ENCODE results near the gene THSD4.

The THSD4 gene

GRCh38 chr15:71646767-71647486 is 531.7 kb downstream of the THSD4 start:
- no peaks in the 10 kb centered on the region for H3K9me3 ChIP-seq (ENCODE audit: control insufficient read depth in 1 of 2, low read length in 2 of 2)
- H3K27ac ChIP-seq (ENCODE audit: low read length) = no peak overlapping the region
- H3K36me3 ChIP-seq (ENCODE audit: control insufficient read depth in 1 of 2, insufficient read depth in 2 of 2, low read length in 2 of 2) = no peaks in the 10 kb centered on the region
- H3K4me3 ChIP-seq (ENCODE audit: low read depth in 1 of 2, low read length in 2 of 2) = no peak overlapping the region
- no peaks in the 10 kb centered on the region for H3K27me3 ChIP-seq (ENCODE audit: low read depth, low read length)
- H3K4me1 ChIP-seq (ENCODE audit: control insufficient read depth in 1 of 2, insufficient read depth in 2 of 2, low read length in 2 of 2) = no peaks in the 10 kb centered on the region

- H3K27ac ChIP-seq (ENCODE audit: low read length) = no peak overlapping the region
- no peaks in the 10 kb centered on the region for H3K36me3 ChIP-seq (ENCODE audit: control insufficient read depth in 1 of 2, insufficient read depth in 2 of 2, low read length in 2 of 2)
- no peak overlapping the region for H3K4me3 ChIP-seq (ENCODE audit: low read depth in 1 of 2, low read length in 2 of 2)
- no peaks in the 10 kb centered on the region for H3K4me1 ChIP-seq (ENCODE audit: control insufficient read depth in 1 of 2, insufficient read depth in 2 of 2, low read length in 2 of 2)
- no peaks in the 10 kb centered on the region for H3K27me3 ChIP-seq (ENCODE audit: low read depth, low read length)
- H3K9me3 ChIP-seq (ENCODE audit: control insufficient read depth in 1 of 2, low read length in 2 of 2) = no peaks in the 10 kb centered on the region
Observed at GRCh38 chr15:71647487-71647808, 532.2 kb downstream of the THSD4 start.

GRCh38 chr15:71648095-71648494 is 532.8 kb downstream of the THSD4 start:
- no peaks in the 10 kb centered on the region for H3K9me3 ChIP-seq (ENCODE audit: control insufficient read depth in 1 of 2, low read length in 2 of 2)
- H3K4me1 ChIP-seq (ENCODE audit: control insufficient read depth in 1 of 2, insufficient read depth in 2 of 2, low read length in 2 of 2) = no peaks in the 10 kb centered on the region
- H3K4me3 ChIP-seq (ENCODE audit: low read depth in 1 of 2, low read length in 2 of 2) = no peak overlapping the region
- no peaks in the 10 kb centered on the region for H3K36me3 ChIP-seq (ENCODE audit: control insufficient read depth in 1 of 2, insufficient read depth in 2 of 2, low read length in 2 of 2)
- H3K27me3 ChIP-seq (ENCODE audit: low read depth, low read length) = no peaks in the 10 kb centered on the region
- no peak overlapping the region for H3K27ac ChIP-seq (ENCODE audit: low read length)

- H3K4me3 ChIP-seq (ENCODE audit: low read depth in 1 of 2, low read length in 2 of 2) = no peak overlapping the region
- no peaks in the 10 kb centered on the region for H3K27me3 ChIP-seq (ENCODE audit: low read depth, low read length)
- no peaks in the 10 kb centered on the region for H3K36me3 ChIP-seq (ENCODE audit: control insufficient read depth in 1 of 2, insufficient read depth in 2 of 2, low read length in 2 of 2)
- H3K27ac ChIP-seq (ENCODE audit: low read length) = no peak overlapping the region
- no peaks in the 10 kb centered on the region for H3K9me3 ChIP-seq (ENCODE audit: control insufficient read depth in 1 of 2, low read length in 2 of 2)
- no peaks in the 10 kb centered on the region for H3K4me1 ChIP-seq (ENCODE audit: control insufficient read depth in 1 of 2, insufficient read depth in 2 of 2, low read length in 2 of 2)
Observed at GRCh38 chr15:71649894-71650293, 534.6 kb downstream of the THSD4 start.

- no peaks in the 10 kb centered on the region for H3K27me3 ChIP-seq (ENCODE audit: low read depth, low read length)
- no peaks in the 10 kb centered on the region for H3K36me3 ChIP-seq (ENCODE audit: control insufficient read depth in 1 of 2, insufficient read depth in 2 of 2, low read length in 2 of 2)
- no peak overlapping the region for H3K4me3 ChIP-seq (ENCODE audit: low read depth in 1 of 2, low read length in 2 of 2)
- H3K4me1 ChIP-seq (ENCODE audit: control insufficient read depth in 1 of 2, insufficient read depth in 2 of 2, low read length in 2 of 2) = no peaks in the 10 kb centered on the region
- no peaks in the 10 kb centered on the region for H3K9me3 ChIP-seq (ENCODE audit: control insufficient read depth in 1 of 2, low read length in 2 of 2)
- no peak overlapping the region for H3K27ac ChIP-seq (ENCODE audit: low read length)
Observed at GRCh38 chr15:71650603-71651002, 535.3 kb downstream of the THSD4 start.

- H3K4me3 ChIP-seq (ENCODE audit: low read depth in 1 of 2, low read length in 2 of 2) = no peak overlapping the region
- no peaks in the 10 kb centered on the region for H3K36me3 ChIP-seq (ENCODE audit: control insufficient read depth in 1 of 2, insufficient read depth in 2 of 2, low read length in 2 of 2)
- no peak overlapping the region for H3K27ac ChIP-seq (ENCODE audit: low read length)
- H3K27me3 ChIP-seq (ENCODE audit: low read depth, low read length) = no peaks in the 10 kb centered on the region
- no peaks in the 10 kb centered on the region for H3K9me3 ChIP-seq (ENCODE audit: control insufficient read depth in 1 of 2, low read length in 2 of 2)
- H3K4me1 ChIP-seq (ENCODE audit: control insufficient read depth in 1 of 2, insufficient read depth in 2 of 2, low read length in 2 of 2) = no peaks in the 10 kb centered on the region
Observed at GRCh38 chr15:71651750-71652186, 536.5 kb downstream of the THSD4 start.

GRCh38 chr15:71654042-71654719 is 538.9 kb downstream of the THSD4 start:
- H3K36me3 ChIP-seq (ENCODE audit: control insufficient read depth in 1 of 2, insufficient read depth in 2 of 2, low read length in 2 of 2) = no peaks in the 10 kb centered on the region
- H3K27ac ChIP-seq (ENCODE audit: low read length) = no peak overlapping the region
- no peaks in the 10 kb centered on the region for H3K4me1 ChIP-seq (ENCODE audit: control insufficient read depth in 1 of 2, insufficient read depth in 2 of 2, low read length in 2 of 2)
- no peaks in the 10 kb centered on the region for H3K27me3 ChIP-seq (ENCODE audit: low read depth, low read length)
- H3K9me3 ChIP-seq (ENCODE audit: control insufficient read depth in 1 of 2, low read length in 2 of 2) = no peaks in the 10 kb centered on the region
- no peak overlapping the region for H3K4me3 ChIP-seq (ENCODE audit: low read depth in 1 of 2, low read length in 2 of 2)

- Histone ChIP-seq H3K27ac (ENCODE audit: low read length) (no peak overlapping the region), H3K4me1 (ENCODE audit: control insufficient read depth in 1 of 2, insufficient read depth in 2 of 2, low read length in 2 of 2) (no peaks in the 10 kb centered on the region), H3K36me3 (ENCODE audit: control insufficient read depth in 1 of 2, insufficient read depth in 2 of 2, low read length in 2 of 2) (no peaks in the 10 kb centered on the region)
Observed at GRCh38 chr15:71654720-71655174, 539.5 kb downstream of the THSD4 start.

GRCh38 chr15:71656425-71656824 is 541.2 kb downstream of the THSD4 start:
- no peaks in the 10 kb centered on the region for H3K27me3 ChIP-seq (ENCODE audit: low read depth, low read length)
- no peak overlapping the region for H3K27ac ChIP-seq (ENCODE audit: low read length)
- H3K4me3 ChIP-seq (ENCODE audit: low read depth in 1 of 2, low read length in 2 of 2) = no peak overlapping the region
- H3K4me1 ChIP-seq (ENCODE audit: control insufficient read depth in 1 of 2, insufficient read depth in 2 of 2, low read length in 2 of 2) = no peaks in the 10 kb centered on the region
- no peaks in the 10 kb centered on the region for H3K36me3 ChIP-seq (ENCODE audit: control insufficient read depth in 1 of 2, insufficient read depth in 2 of 2, low read length in 2 of 2)
- H3K9me3 ChIP-seq (ENCODE audit: control insufficient read depth in 1 of 2, low read length in 2 of 2) = no peaks in the 10 kb centered on the region

More at GRCh38 chr15:71654720-71655174, 539.5 kb downstream of the THSD4 start:
- H3K27me3 ChIP-seq (ENCODE audit: low read depth, low read length) = no peaks in the 10 kb centered on the region
- H3K9me3 ChIP-seq (ENCODE audit: control insufficient read depth in 1 of 2, low read length in 2 of 2) = no peaks in the 10 kb centered on the region
- no peak overlapping the region for H3K4me3 ChIP-seq (ENCODE audit: low read depth in 1 of 2, low read length in 2 of 2)

- Histone ChIP-seq H3K27ac (ENCODE audit: low read length) (no peak overlapping the region), H3K9me3 (ENCODE audit: control insufficient read depth in 1 of 2, low read length in 2 of 2) (no peaks in the 10 kb centered on the region), H3K4me3 (ENCODE audit: low read depth in 1 of 2, low read length in 2 of 2) (no peak overlapping the region), H3K36me3 (ENCODE audit: control insufficient read depth in 1 of 2, insufficient read depth in 2 of 2, low read length in 2 of 2) (no peaks in the 10 kb centered on the region), H3K4me1 (ENCODE audit: control insufficient read depth in 1 of 2, insufficient read depth in 2 of 2, low read length in 2 of 2) (no peaks in the 10 kb centered on the region), H3K27me3 (ENCODE audit: low read depth, low read length) (no peaks in the 10 kb centered on the region)
Observed at GRCh38 chr15:71657141-71657540, 541.9 kb downstream of the THSD4 start.

GRCh38 chr15:71658036-71658435 is 542.8 kb downstream of the THSD4 start:
- Histone ChIP-seq H3K27me3 (ENCODE audit: low read depth, low read length) (no peaks in the 10 kb centered on the region), H3K9me3 (ENCODE audit: control insufficient read depth in 1 of 2, low read length in 2 of 2) (no peaks in the 10 kb centered on the region), H3K4me1 (ENCODE audit: control insufficient read depth in 1 of 2, insufficient read depth in 2 of 2, low read length in 2 of 2) (no peaks in the 10 kb centered on the region), H3K36me3 (ENCODE audit: control insufficient read depth in 1 of 2, insufficient read depth in 2 of 2, low read length in 2 of 2) (no peaks in the 10 kb centered on the region), H3K27ac (ENCODE audit: low read length) (no peak overlapping the region), H3K4me3 (ENCODE audit: low read depth in 1 of 2, low read length in 2 of 2) (no peak overlapping the region)
